NCI-H1092 treated with DMSO at 0.1 percent for 48 hours (cell line): ENCODE data around the gene CCDC186.
A peak's percentile ranks its signal among the peaks of the same experiment; 100 is the strongest.

Source experiments
- DNase-seq: peaks from one replicate; lab custom pipeline; 2025; lab: John Stamatoyannopoulos, UW

CCDC186 gene

DNA sequence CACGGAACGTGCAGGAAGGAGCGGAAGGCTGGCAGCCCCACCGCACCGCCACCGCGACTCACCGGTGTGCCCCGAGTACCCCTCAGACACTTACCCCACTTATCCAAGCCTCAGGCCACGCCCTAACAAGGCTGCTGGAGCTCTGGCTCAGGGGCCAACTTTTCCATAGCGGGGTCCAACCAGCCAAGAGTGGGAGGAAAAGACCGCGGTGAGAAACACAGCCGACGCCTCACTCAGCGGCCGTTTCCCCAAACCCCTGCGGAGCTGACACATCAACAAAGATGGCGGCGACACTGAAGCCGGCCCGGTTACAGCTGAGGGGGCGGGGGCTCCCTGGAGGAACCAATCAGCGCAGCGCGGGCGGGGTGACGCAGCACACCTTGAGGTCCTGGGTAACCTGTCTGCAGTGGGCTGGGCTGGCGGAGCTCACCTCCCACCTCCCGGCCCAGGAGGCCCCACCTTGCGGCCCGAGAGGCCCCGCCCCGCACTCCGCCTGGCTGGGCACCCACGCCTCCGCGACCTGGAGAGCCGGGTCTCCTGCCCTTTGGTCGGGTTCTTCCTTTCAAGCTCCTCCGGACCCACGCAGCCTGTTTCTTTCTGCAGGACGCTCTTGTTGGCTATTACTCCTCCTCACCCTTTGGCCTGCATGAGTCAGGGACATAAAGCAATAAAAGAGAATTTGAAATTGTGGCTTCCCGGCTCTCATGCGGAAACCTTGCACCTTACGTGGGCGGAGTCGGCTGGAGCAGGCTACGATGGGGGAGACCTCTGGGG is at the start of gene CCDC186:
Gene CCDC186 (minus strand): TSS at position 283 of the 774 bp plus-strand sequence. CDS start 10,935 bp downstream, outside the sequence.
- peak; percentile 88 for DNase-seq

DNA sequence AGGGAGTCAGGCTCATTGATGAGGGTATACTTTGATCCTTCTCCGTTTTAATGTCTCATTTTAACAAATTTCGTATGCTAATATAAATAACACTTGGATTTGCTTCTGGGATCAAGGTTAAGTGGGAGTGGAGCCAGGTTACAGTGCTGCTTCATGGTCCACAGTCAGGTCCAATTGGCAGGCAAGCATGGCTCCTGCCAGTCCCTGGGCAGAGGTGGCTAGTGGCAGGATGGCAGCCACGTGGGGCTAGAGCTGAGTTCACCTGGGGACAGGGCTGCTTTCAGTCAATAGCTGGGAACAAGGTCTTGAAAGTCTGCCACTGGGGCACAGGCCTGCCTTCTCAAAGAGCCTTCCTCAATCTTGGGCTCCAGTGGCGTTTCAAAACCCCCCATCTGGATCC is 49.1 kb upstream of the CCDC186 start:
- DNase-seq = no peak

DNA sequence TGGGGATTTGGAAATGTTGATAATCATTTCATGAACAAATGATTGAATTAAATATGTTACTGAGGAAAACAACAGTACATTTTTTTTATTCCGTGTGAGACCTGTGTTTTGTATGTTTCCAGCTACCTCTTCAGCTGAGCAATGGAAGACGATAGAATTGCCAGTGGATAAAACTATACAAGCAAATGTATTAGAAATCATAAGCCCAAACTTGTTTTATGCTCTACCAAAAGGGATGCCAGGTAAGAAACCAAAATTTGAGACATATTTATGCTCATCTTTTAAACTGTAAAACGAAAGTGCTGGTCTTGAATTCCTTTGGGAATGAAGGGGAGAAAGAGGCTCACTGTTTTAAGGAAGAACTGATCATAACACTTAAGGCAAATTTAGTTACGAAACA is 47.2 kb upstream of the CCDC186 start:
- no peak for DNase-seq

DNA sequence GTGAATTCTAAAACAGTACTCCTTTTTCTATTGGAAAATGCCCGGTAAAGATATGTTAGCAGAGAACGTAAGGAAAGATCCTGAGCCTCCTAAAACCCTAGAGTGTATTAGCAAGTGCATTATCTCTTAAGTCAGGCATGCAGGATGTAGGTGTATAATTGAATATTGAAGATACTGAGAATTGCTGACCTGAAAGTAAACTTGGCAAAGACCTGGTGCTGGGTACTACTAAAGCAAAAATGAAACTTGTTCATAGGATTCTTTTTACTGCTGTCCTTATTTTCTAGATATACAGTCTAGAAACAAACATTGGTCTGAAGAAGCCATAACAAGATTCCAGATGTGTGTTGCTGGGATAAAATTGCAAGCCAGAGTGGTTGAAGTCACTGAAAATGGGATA is 46.3 kb upstream of the CCDC186 start:
- no peak for DNase-seq

DNA sequence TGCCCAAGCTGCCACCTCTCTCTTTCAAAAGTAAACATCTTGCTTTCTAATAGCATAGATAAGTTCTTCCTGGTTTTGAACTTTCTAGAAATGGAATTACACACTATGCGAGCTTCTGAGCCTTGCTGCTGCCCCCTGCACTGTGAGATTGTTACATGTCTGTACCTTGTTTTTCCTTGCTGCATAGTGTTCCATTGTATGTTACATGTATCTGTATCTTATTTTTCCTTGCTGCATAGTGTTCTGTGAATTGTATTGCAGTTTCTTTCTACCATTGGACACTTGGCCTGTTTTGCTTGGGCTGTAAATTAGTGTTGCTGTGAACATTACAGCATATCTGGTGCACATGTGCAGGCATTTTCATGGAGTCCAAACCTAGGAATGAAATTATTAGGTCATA is 41.0 kb upstream of the CCDC186 start:
- DNase-seq = no peak

- no peak for DNase-seq
Measured at GRCh38 chr10:114212153-114212552, 38.1 kb upstream of the CCDC186 start.

DNA sequence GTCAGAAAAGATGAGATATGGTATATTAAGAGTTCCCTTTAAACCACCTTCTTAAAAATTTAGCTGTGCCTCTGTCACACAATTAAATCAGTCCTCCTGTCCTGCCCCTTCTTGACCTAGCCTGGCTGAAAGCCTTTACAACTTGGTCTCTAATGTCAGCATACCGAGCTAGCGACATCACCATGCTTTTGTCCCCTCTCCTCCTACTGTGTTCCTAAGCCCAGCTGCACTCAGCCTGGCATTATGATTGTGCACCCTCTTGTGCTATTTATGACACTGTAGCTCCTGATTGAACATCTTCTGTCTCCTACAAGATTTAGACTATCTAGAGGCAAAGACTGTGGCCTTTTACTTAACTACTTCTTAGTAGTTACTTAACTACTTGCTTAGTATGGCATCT is 34.3 kb upstream of the CCDC186 start:
- DNase-seq = no peak

- no peak for DNase-seq
Measured at GRCh38 chr10:114207349-114207748, 33.3 kb upstream of the CCDC186 start.

- DNase-seq = no peak
Measured at GRCh38 chr10:114206902-114207301, 32.9 kb upstream of the CCDC186 start.

DNA sequence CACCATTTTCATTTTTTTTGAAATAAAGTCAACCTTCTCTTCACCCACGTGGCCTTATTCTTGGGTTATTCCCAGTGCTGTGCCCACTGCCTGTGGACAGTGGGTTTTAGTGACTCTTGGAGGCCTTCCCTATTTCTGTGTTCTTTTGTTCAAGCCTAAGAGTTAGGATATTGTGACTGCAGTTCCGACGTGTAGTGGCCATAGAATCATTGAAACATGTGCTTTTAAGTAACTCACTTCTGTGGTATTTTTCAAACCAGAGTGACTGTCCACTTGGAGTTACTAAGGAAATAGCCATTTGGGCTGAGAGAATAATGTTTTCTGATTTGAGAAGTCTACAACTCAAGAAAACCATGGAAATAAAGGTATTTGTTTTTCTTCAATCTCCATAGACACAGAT is 28.8 kb upstream of the CCDC186 start:
- DNase-seq = no peak

- DNase-seq = no peak
Measured at GRCh38 chr10:114199239-114199638, 25.2 kb upstream of the CCDC186 start.

DNA sequence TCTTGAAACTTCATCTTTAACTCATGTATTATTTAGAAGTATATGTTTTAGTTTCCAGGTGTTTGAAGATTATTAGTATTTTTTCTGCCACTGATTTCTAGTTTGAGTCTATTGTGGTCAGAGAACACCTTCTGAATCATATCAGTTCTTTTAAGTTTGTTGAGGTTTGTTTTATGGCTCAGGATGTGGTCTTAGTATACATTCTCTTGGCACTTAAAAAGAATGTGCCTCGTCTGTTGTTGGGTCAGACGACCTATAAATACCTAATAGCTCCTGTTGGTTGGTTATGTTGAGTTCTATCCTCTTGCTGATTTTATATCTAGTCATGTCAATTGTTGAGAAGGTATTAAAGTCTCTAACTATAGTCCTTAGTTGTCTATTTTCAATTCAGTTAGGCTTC is 21.1 kb upstream of the CCDC186 start:
- DNase-seq = no peak

- no peak for DNase-seq
Measured at GRCh38 chr10:114189700-114190099, 15.7 kb upstream of the CCDC186 start.

- no peak for DNase-seq
Measured at GRCh38 chr10:114188900-114189299, 14.9 kb upstream of the CCDC186 start.

GRCh38 chr10:114188001-114188400 is 14.0 kb upstream of the CCDC186 start:
- DNase-seq = no peak

- no peak for DNase-seq
Measured at GRCh38 chr10:114184276-114184675, 10.3 kb upstream of the CCDC186 start.

- DNase-seq = no peak
Measured at GRCh38 chr10:114183563-114183962, 9.6 kb upstream of the CCDC186 start.

GRCh38 chr10:114181971-114182370 is 8.0 kb upstream of the CCDC186 start:
- DNase-seq = no peak

DNA sequence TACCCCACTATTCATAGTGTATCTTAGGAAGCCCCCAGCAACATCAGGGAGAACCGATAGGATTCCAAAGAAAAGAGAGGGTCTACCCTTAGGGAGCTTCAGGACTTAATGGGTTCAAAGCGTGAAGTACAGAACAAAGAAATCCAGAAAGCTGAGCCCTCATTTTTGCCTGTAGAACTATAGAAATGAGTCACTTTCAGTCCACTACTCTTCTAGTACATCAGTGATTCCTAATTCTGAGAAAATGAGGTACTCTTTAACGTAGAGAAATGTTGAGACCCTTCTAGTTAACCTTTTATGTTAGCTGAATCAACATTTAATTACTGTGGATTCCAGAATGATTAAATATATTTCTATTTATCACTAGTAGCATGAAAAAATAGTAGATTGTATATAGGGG is 6.9 kb upstream of the CCDC186 start:
- DNase-seq = no peak

DNA sequence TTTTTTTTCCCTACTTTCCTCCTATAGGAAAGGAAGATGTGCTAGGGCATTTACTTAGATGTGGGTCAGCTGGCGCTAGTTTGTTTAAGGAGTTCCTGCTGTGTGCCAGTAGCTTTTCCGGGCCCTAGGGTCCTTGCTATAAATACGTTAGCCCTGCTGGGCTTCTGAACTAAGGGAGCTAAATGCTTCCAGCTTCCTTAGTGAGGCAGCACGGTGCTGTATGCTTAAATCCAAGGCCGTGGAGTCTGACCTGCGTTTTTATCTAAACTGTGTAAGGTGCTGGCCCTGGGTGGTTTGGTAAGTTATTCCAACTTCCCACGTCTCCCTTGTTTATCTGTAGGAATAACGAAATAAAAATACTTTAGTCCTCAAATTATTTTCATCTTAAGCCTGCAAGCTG is 5.7 kb upstream of the CCDC186 start:
- no peak for DNase-seq

- DNase-seq = no peak
Measured at GRCh38 chr10:114179148-114179547, 5.1 kb upstream of the CCDC186 start, which contains the start of gene TDRD1. TSS of gene TDRD1 (plus strand) at chr10:114179353. CDS start at chr10:114187832, 8,479 bp downstream.

DNA sequence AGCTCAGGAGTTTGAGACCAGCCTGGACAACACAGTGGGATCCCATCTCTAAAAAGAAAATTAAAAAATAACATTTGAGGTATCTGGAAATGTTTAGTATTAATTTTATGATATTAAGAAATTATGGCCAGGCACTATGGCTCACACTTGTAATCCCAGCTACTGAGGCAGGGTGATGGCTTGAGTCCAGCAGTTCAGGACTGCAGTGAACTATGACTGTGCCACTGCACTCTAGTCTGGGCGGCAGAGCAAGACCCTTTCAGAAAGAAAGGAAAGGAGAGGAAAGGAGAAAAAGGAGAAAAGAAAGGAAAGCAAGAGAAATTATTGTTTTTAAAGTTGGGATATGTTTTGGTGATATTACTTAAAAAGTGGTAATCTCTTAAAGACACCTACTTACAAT is 2.5 kb upstream of the CCDC186 start:
- DNase-seq = no peak

- no peak for DNase-seq
Measured at GRCh38 chr10:114175667-114176066, 1.7 kb upstream of the CCDC186 start.

- peak; percentile 33 for DNase-seq
Measured at GRCh38 chr10:114174695-114175188, 739 bp upstream of the CCDC186 start.
